ENCODE measurements around the gene EXOC4.

DNA sequence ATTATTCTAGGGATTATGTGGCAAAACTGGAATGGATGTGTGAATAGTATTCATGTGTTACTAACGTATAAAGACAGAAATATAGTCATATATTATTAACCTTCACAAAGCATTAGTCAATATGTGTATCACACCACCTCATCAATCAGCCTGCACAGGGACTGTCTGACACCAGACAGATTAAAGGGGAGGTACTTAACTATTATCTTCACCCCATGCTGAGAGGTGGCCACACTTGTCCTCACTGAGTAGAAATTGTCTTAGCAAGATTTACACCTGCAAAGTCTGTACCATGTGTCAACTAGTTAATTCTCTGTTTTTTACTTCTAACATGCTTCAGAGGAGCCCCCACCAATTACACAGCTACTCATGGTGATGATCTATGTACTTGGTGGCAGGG is 727.9 kb downstream of the EXOC4 start:
- TF ChIP-seq GATA3 (IDR thresholded peaks at IDR 0.05; ENCODE audit: low read depth, low read length) (no peak), GATA2 (IDR thresholded peaks at IDR 0.05; ENCODE audit: low read depth, low read length) (no peak)

Data from SH-SY5Y (cell line).